ENCODE measurements around the gene INPP5J. TPM values are rescaled to one million over a fixed set of nuclear protein-coding genes. Genes with fewer than 3 reads are reported as not detected.

INPP5J gene
- total and polyA plus RNA-seq, 2 of the 13 experiments (the other 11 are each of a cell fraction or from before 2014, with no cell fraction given): 0.24 to 1.1 TPM

DNA sequence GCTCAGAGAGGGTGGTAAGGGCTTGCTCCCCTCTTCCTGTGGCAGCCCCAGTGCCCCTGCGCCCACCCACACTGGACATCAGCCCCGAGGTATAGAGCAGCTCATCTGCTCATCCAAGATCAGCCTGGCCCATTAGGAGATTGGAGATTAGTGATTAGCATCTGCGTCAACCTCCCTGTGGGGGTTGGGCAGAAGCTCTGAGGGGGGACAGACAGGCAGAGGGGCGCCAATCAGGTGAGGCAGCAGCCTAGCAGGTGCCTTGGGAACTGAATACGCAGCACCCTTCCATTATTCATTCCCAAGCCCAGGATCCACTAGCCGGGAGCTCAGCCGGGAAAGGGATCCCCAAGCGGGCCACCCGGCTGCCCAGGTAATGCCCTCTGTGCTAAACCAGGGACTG, 30.6 kb upstream of the INPP5J start:
- WGBS (ENCODE audit: low lambda C conversion rate): 96% methylated on average over 8 of the region's 9 CpGs
- ATAC-seq (no peak), DNase-seq (ENCODE audit: low spot score) (no peak), FAIRE-seq (no peak)
- no peak overlapping the region for H3K4me2 ChIP-seq (ENCODE audit: low read depth, low read length)
- CTCF ChIA-PET (ENCODE audit: low intra/inter-chr PET ratio, low total read pairs): no interaction called here
- H3K9me3 ChIP-seq (ENCODE audit: low read length): no peaks in the 10 kb centered on the region
- no peak for TF ChIP-seq NFE2 (CRISPR knock-in tag; IDR thresholded peaks at IDR 0.05)
- TF ChIP-seq GATAD2A (CRISPR knock-in tag; IDR thresholded peaks at IDR 0.05): no peak
- no peak for TF ChIP-seq SRSF1 (optimal IDR thresholded peaks at IDR 0.05; ENCODE audit: low read depth, low read length)
- TF ChIP-seq, protein P1, sequence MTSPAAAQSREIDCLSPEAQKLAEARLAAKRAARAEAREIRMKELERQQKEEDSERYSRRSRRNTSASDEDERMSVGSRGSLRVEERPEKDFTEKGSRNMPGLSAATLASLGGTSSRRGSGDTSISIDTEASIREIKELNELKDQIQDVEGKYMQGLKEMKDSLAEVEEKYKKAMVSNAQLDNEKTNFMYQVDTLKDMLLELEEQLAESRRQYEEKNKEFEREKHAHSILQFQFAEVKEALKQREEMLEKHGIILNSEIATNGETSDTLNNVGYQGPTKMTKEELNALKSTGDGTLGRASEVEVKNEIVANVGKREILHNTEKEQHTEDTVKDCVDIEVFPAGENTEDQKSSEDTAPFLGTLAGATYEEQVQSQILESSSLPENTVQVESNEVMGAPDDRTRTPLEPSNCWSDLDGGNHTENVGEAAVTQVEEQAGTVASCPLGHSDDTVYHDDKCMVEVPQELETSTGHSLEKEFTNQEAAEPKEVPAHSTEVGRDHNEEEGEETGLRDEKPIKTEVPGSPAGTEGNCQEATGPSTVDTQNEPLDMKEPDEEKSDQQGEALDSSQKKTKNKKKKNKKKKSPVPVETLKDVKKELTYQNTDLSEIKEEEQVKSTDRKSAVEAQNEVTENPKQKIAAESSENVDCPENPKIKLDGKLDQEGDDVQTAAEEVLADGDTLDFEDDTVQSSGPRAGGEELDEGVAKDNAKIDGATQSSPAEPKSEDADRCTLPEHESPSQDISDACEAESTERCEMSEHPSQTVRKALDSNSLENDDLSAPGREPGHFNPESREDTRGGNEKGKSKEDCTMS (CRISPR knock-in tag; conservative IDR thresholded peaks at IDR 0.05): no peak
- no peak for TF ChIP-seq ZNF503 (CRISPR knock-in tag; IDR thresholded peaks at IDR 0.05)
- no peak for TF ChIP-seq ATF2 (CRISPR knock-in tag; IDR thresholded peaks at IDR 0.05)
- TF ChIP-seq REL (CRISPR knock-in tag; conservative IDR thresholded peaks at IDR 0.05): no peak
- no peak for TF ChIP-seq SYNCRIP (IDR thresholded peaks at IDR 0.05; ENCODE audit: insufficient read depth, low read depth, low read length)
- no peak for TF ChIP-seq JUN (CRISPR knock-in tag; IDR thresholded peaks at IDR 0.05)
- TF ChIP-seq TBP (CRISPR knock-in tag; IDR thresholded peaks at IDR 0.05): no peak
- TF ChIP-seq MYNN (CRISPR knock-in tag; IDR thresholded peaks at IDR 0.05; ENCODE audit: low read depth): no peak
- no peak overlapping the region for H3K27ac ChIP-seq (ENCODE audit: extremely low read length, insufficient read depth, low read length)
- H3K27me3 ChIP-seq (ENCODE audit: control insufficient read depth in 1 of 2, insufficient read depth in 2 of 2, low read length in 2 of 2): no peaks in the 10 kb centered on the region
- in situ Hi-C loops (cut with HindIII; ENCODE audit: extremely low pct_ligation_motif_present, low pct_unique_long_range_greater_than_20kb) (no loop called here), intact Hi-C loops (cut with micrococcal nuclease; ENCODE audit: unreplicated experiment) (no loop called here)
- H3K79me2 ChIP-seq (ENCODE audit: insufficient read depth, low read length): no peaks in the 10 kb centered on the region
- BruUV-seq (replicated peaks): no TSS peak
- no peaks in the 10 kb centered on the region for H3K4me1 ChIP-seq (ENCODE audit: insufficient read depth, low read length)
- no peaks in the 10 kb centered on the region for H4K20me1 ChIP-seq (ENCODE audit: insufficient read depth, low read length)
- H3K4me3 ChIP-seq (replicated peaks in 1 of 3; ENCODE audit: insufficient read depth in 1 of 3, low read depth in 2 of 3, low read length in 3 of 3): no peak overlapping the region
- POLR2A ChIA-PET: interaction anchor here (1.0 kb wide), 1 partner anchor 11 kb away, joined by 3 read pairs; the partner anchor contains the start of gene SMTN
- no peak overlapping the region for H3K9ac ChIP-seq (ENCODE audit: insufficient read depth, low read depth, low read length)
- no peak overlapping the region for H2AFZ ChIP-seq (ENCODE audit: low read length)
- H3K36me3 ChIP-seq (replicated peaks in 1 of 2; ENCODE audit: control insufficient read depth in 1 of 2, insufficient read depth in 2 of 2, low read length in 2 of 2): peaks cover 48 to 67% of the 10 kb centered on the region in 2 experiments
